GM12865 (cell line): ENCODE data around the gene LMTK2.

ENCODE experiments used
- DNase-seq: peaks from one replicate; pipeline ENCODE4 v3.0.0; 2010; ENCODE audit warnings: low read depth
- H3K4me3 ChIP-seq: 2 replicates; pipeline ENCODE4 v1.5.1; 2011; ENCODE audit warnings: mild to moderate bottlenecking, low read depth, low read length, control low read depth
- CTCF ChIP-seq: IDR thresholded peaks from 2 replicates; pipeline ENCODE4 v1.5.1; 2011; ENCODE audit warnings: low read length, control low read depth, low read depth, inconsistent platforms; ENCODE audit not compliant: insufficient read depth; ENCODE audit errors: missing control alignments

LMTK2 gene

GRCh38 chr7:98227939-98228338, 121.3 kb downstream of the LMTK2 start:
- H3K4me3 ChIP-seq = no peak overlapping the region
- TF ChIP-seq CTCF = no peak
- DNase-seq = no peak

GRCh38 chr7:98228801-98229200, 122.1 kb downstream of the LMTK2 start:
- DNase-seq = no peak
- no peak overlapping the region for H3K4me3 ChIP-seq
- no peak for TF ChIP-seq CTCF

- no peak for DNase-seq
- no peak overlapping the region for H3K4me3 ChIP-seq
- TF ChIP-seq CTCF = no peak
Measured at GRCh38 chr7:98229441-98229840, 122.8 kb downstream of the LMTK2 start.

- no peak for DNase-seq
- H3K4me3 ChIP-seq = no peak overlapping the region
Measured at GRCh38 chr7:98229991-98230745, 123.5 kb downstream of the LMTK2 start.

GRCh38 chr7:98230746-98231471, 124.2 kb downstream of the LMTK2 start:
- no peak for DNase-seq
- TF ChIP-seq CTCF = no peak

More at GRCh38 chr7:98229991-98230745, 123.5 kb downstream of the LMTK2 start:
- TF ChIP-seq CTCF = no peak

GRCh38 chr7:98231493-98232262, 125.0 kb downstream of the LMTK2 start:
- H3K4me3 ChIP-seq = no peak overlapping the region
- no peak for DNase-seq
- no peak for TF ChIP-seq CTCF

More at GRCh38 chr7:98230746-98231471, 124.2 kb downstream of the LMTK2 start:
- H3K4me3 ChIP-seq = no peak overlapping the region
